DND-41 (cell line): ENCODE results near the gene FOXP1.

Source experiments
- CTCF ChIP-seq: IDR thresholded peaks from 2 replicates; pipeline ENCODE4 v1.5.1; 2012; ENCODE audit warnings: borderline replicate concordance, low read length, moderate library complexity, mild to moderate bottlenecking; ENCODE audit not compliant: poor library complexity, severe bottlenecking; ENCODE audit errors: extremely low read depth
- EZH2 ChIP-seq: IDR thresholded peaks from 3 replicates; pipeline ENCODE4 v1.6.1; 2012; ENCODE audit warnings: borderline replicate concordance, low read depth, mild to moderate bottlenecking, moderate library complexity, low read length, inconsistent platforms; ENCODE audit not compliant: severe bottlenecking

- TF ChIP-seq CTCF (no peak), EZH2 (no peak)
Measured at GRCh38 chr3:71251156-71251775, 332.3 kb downstream of the FOXP1 start.
